Keratinocyte (primary cell): ENCODE results near the gene STK24. TPM values are rescaled to one million over a fixed set of nuclear protein-coding genes. Genes with fewer than 3 reads are reported as not detected.

Experiments used
- DNase-seq: peaks from one replicate; pipeline ENCODE4 v3.0.0-alpha.2; 2011; ENCODE audit warnings: low read depth, missing footprints, low spot score
- FAIRE-seq: peaks from 2 replicates; lab custom pipeline; 2011; peaks lifted over from hg19 to GRCh38; lab: Jason Lieb, UNC
- H2AFZ ChIP-seq: 2 replicates; pipeline ENCODE4 v1.6.0; 2012; ENCODE audit warnings: low read length, control low read depth, inconsistent platforms; ENCODE audit not compliant: control insufficient read depth
- H3K27ac ChIP-seq: 2 replicates; pipeline ENCODE4 v1.5.1; 2011; ENCODE audit warnings: low read length; ENCODE audit not compliant: control insufficient read depth, insufficient read depth
- H3K27me3 ChIP-seq: 3 replicates; pipeline ENCODE4 v1.6.0; 2011; ENCODE audit warnings: low read length; ENCODE audit not compliant: control insufficient read depth, insufficient read depth; ENCODE audit errors: extremely low read depth
- H3K36me3 ChIP-seq, 2 experiments: 2 replicates in 1 of 2; 3 replicates in 1 of 2; pipeline ENCODE4 v1.5.1; 2011; ENCODE audit warnings: low read length in 2 of 2, mild to moderate bottlenecking in 1 of 2; ENCODE audit not compliant: control insufficient read depth in 2 of 2, insufficient read depth in 2 of 2; ENCODE audit errors: extremely low read depth in 1 of 2
- H3K4me1 ChIP-seq: 3 replicates; pipeline ENCODE4 v1.5.1; 2011; ENCODE audit warnings: low read length; ENCODE audit not compliant: control insufficient read depth, insufficient read depth; ENCODE audit errors: extremely low read depth
- H3K4me2 ChIP-seq: 3 replicates; pipeline ENCODE4 v1.6.0; 2011; ENCODE audit warnings: low read depth, low read length; ENCODE audit not compliant: control insufficient read depth, insufficient read depth; ENCODE audit errors: extremely low read depth
- H3K4me3 ChIP-seq, 3 experiments: fragments of 200-600 bp in 1 of 3; sonication (generic) in 1 of 3; 2 replicates in 2 of 3; 3 replicates in 1 of 3; pipeline ENCODE4 v1.5.1; 2011 to 2016; ENCODE audit warnings: low read length in 3 of 3, mild to moderate bottlenecking in 3 of 3, control low read depth in 2 of 3, inconsistent platforms in 1 of 3, low read depth in 1 of 3, mixed read lengths in 1 of 3, mixed run types in 1 of 3, moderate library complexity in 1 of 3; ENCODE audit not compliant: control insufficient read depth in 2 of 3, insufficient read depth in 2 of 3; ENCODE audit errors: extremely low read depth in 1 of 3
- H3K79me2 ChIP-seq: 2 replicates; pipeline ENCODE4 v1.6.0; 2012; ENCODE audit warnings: low read length; ENCODE audit not compliant: control insufficient read depth, insufficient read depth
- H3K9ac ChIP-seq: 3 replicates; pipeline ENCODE4 v1.6.0; 2011; ENCODE audit warnings: low read length; ENCODE audit not compliant: control insufficient read depth, insufficient read depth; ENCODE audit errors: extremely low read depth
- H3K9me1 ChIP-seq: 3 replicates; pipeline ENCODE4 v1.6.0; 2011; ENCODE audit warnings: low read length; ENCODE audit not compliant: control insufficient read depth, insufficient read depth; ENCODE audit errors: extremely low read depth
- H3K9me3 ChIP-seq: 2 replicates; pipeline ENCODE4 v1.5.1; 2012; ENCODE audit warnings: low read depth, low read length; ENCODE audit not compliant: control insufficient read depth
- H4K20me1 ChIP-seq: 3 replicates; pipeline ENCODE4 v1.6.0; 2011; ENCODE audit warnings: low read length; ENCODE audit not compliant: control insufficient read depth, insufficient read depth; ENCODE audit errors: extremely low read depth
- EZH2 ChIP-seq: IDR thresholded peaks from one replicate; pipeline ENCODE4 v1.6.1; 2012; ENCODE audit warnings: inconsistent platforms, mild to moderate bottlenecking, low read length, moderate library complexity
- dilution Hi-C: fragments of 300-500 bp; cut with MboI; formaldehyde crosslinking; loops from one replicate; pipeline ENCODE4 v1.7.0; 2020; ENCODE audit warnings: low sequenced_read_pairs; ENCODE audit not compliant: extremely low pct_ligation_motif_present
- polyA plus RNA-seq, 5 experiments: library from polyadenylated mRNA; depleted of rRNA in 3 of 5; stranded (reverse) in 3 of 5; stranded (forward) in 1 of 5; unstranded in 1 of 5; fragments of >200 nt; gene quantifications; 1 replicate in 1 of 5; 2 replicates in 3 of 5; 3 replicates in 1 of 5; pipeline versions ENCODE4 v1.2.1 to v1.2.3, GENCODE V29; 2011 to 2012; ENCODE audit warnings: missing spikeins in 2 of 5, low read depth in 1 of 5, low replicate concordance in 1 of 5
- TF ChIP-seq, protein P1 (sequence below), 3 experiments: IDR thresholded peaks in 1 of 3; conservative IDR thresholded peaks in 1 of 3; optimal IDR thresholded peaks in 1 of 3; 2 replicates in 2 of 3; 3 replicates in 1 of 3; pipeline versions ENCODE3 to v1.5.1; 2011; ENCODE audit warnings: low read length in 3 of 3, mild to moderate bottlenecking in 3 of 3, moderate library complexity in 2 of 3, control low read depth in 1 of 3, inconsistent platforms in 1 of 3; ENCODE audit not compliant: insufficient read depth in 2 of 3; ENCODE audit errors: extremely low read depth in 1 of 3

The STK24 gene
- polyA plus RNA-seq, 1 donor (not counting 4 experiments of a cell fraction or from before 2014, with no cell fraction given), result 81.6 TPM

GRCh38 chr13:98447881-98448641, 128.8 kb downstream of the STK24 start:
- Histone ChIP-seq H3K9me3 (no peaks in the 10 kb centered on the region), H3K4me3 (no peak overlapping the region), H3K9me1 (no peaks in the 10 kb centered on the region), H3K36me3 (peaks cover 23 to 35% of the 10 kb centered on the region in 2 experiments), H3K4me1 (peaks cover 12% of the 10 kb centered on the region), H4K20me1 (no peaks in the 10 kb centered on the region), H3K27ac (no peak overlapping the region), H3K79me2 (peaks cover 3% of the 10 kb centered on the region), H2AFZ (no peak overlapping the region), H3K9ac (no peak overlapping the region), H3K4me2 (no peak overlapping the region), H3K27me3 (no peaks in the 10 kb centered on the region)
- DNase-seq (no peak), FAIRE-seq (no peak)
- TF ChIP-seq, protein P1, sequence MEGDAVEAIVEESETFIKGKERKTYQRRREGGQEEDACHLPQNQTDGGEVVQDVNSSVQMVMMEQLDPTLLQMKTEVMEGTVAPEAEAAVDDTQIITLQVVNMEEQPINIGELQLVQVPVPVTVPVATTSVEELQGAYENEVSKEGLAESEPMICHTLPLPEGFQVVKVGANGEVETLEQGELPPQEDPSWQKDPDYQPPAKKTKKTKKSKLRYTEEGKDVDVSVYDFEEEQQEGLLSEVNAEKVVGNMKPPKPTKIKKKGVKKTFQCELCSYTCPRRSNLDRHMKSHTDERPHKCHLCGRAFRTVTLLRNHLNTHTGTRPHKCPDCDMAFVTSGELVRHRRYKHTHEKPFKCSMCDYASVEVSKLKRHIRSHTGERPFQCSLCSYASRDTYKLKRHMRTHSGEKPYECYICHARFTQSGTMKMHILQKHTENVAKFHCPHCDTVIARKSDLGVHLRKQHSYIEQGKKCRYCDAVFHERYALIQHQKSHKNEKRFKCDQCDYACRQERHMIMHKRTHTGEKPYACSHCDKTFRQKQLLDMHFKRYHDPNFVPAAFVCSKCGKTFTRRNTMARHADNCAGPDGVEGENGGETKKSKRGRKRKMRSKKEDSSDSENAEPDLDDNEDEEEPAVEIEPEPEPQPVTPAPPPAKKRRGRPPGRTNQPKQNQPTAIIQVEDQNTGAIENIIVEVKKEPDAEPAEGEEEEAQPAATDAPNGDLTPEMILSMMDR (optimal IDR thresholded peaks at IDR 0.05 in 1 of 3, IDR thresholded peaks at IDR 0.05 in 1 of 3, conservative IDR thresholded peaks at IDR 0.05 in 1 of 3; ENCODE audit: extremely low read depth in 1 of 3, insufficient read depth in 2 of 3, low read length in 3 of 3), result peak in 2 of 3 experiments; percentile 25 to 44
- TF ChIP-seq EZH2, result no peak
- dilution Hi-C loops, result no loop called here

DNA sequence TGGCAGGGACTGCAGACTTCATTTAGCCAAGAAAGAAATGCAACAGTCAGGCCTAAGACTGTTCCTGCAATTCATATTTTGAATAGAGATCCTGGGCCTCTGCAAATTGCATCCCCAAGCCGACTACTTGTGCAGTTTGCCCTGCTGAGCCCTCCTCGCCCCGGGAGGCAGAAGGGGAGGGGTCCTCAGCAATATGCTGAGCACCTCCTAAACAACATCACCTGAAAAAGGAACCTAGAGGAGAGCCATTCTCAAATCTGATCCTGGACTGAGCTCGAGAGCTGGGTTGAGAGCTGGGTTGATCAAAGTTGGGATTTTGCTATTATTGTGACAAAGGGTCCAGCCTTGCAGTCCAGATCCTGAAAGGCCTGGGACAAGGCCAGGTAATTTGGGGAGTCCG, 129.8 kb downstream of the STK24 start:
- Histone ChIP-seq H3K9me3 (no peaks in the 10 kb centered on the region), H3K27me3 (no peaks in the 10 kb centered on the region), H3K79me2 (peaks cover 3% of the 10 kb centered on the region), H3K4me2 (no peak overlapping the region), H3K27ac (no peak overlapping the region), H3K4me1 (peaks cover 15% of the 10 kb centered on the region), H3K36me3 (peaks cover 19 to 31% of the 10 kb centered on the region in 2 experiments), H2AFZ (no peak overlapping the region), H3K4me3 (no peak overlapping the region), H4K20me1 (no peaks in the 10 kb centered on the region), H3K9ac (no peak overlapping the region), H3K9me1 (no peaks in the 10 kb centered on the region)
- dilution Hi-C loops, result no loop called here
- FAIRE-seq (no peak), DNase-seq (no peak)
- TF ChIP-seq, protein P1 (optimal IDR thresholded peaks at IDR 0.05 in 1 of 3, IDR thresholded peaks at IDR 0.05 in 1 of 3, conservative IDR thresholded peaks at IDR 0.05 in 1 of 3; ENCODE audit: extremely low read depth in 1 of 3, insufficient read depth in 2 of 3, low read length in 3 of 3), result no peak
- no peak for TF ChIP-seq EZH2
